GM12892 (cell line): Measurements from ENCODE around the gene SYT5.

Experiments used
- POLR2A ChIP-seq: IDR thresholded peaks from 2 replicates; pipeline ENCODE4 v1.6.1; 2011; ENCODE audit warnings: low read depth, low read length, control low read depth
- POLR2AphosphoS5 ChIP-seq: IDR thresholded peaks from 2 replicates; pipeline ENCODE4 v1.6.1; 2011; ENCODE audit warnings: low read depth, low read length, control low read depth
- TAF1 ChIP-seq: IDR thresholded peaks from 2 replicates; pipeline ENCODE4 v1.6.1; 2011; ENCODE audit warnings: low read depth, mild to moderate bottlenecking, control low read depth, low read length, borderline replicate concordance

DNA sequence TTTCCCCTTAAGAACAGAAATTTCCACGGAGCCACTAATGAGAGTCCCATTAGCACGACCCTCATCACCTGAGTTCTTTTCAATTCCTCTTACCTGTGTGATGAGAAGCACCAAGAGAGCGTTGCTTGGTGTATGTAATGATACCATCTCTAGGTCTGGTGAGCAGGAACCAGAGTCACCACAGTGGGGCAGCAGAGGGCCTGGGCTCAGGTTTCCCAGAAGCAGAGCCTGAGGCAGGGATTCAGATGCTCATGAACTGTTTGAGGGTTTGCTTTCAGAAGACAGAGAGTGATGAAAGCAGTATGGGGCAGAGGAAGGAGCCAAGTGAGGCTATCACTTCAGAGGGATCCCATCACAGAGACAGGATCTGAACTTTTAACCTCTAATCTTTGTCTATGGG is 32.4 kb upstream of the SYT5 start:
- TF ChIP-seq POLR2AphosphoS5 = no peak
- no peak for TF ChIP-seq POLR2A
- TF ChIP-seq TAF1 = no peak
